BE2C (cell line): Measurements from ENCODE around the gene ATP7B.

ENCODE experiments used
- DNase-seq: peaks from one replicate; pipeline ENCODE4 v3.0.0-alpha.2; 2020
- H3K27me3 ChIP-seq: fragments of 250-450 bp; sonication (Bioruptor Pico); 2 replicates; pipeline ENCODE4 v1.5.1; 2020; ENCODE audit warnings: mild to moderate bottlenecking
- H3K36me3 ChIP-seq: fragments of 250-450 bp; sonication (Bioruptor Pico); 2 replicates; pipeline ENCODE4 v1.5.1; 2020; ENCODE audit warnings: mild to moderate bottlenecking
- H3K4me1 ChIP-seq: fragments of 250-450 bp; sonication (Bioruptor Pico); 2 replicates; pipeline ENCODE4 v1.5.1; 2020
- H3K4me3 ChIP-seq: 2 replicates; pipeline ENCODE4 v1.5.1; 2011; ENCODE audit warnings: low read depth, low read length
- H3K9me3 ChIP-seq: fragments of 250-450 bp; sonication (Bioruptor Pico); 2 replicates; pipeline ENCODE4 v1.5.1; 2020
- TF ChIP-seq, protein P1 (sequence below): IDR thresholded peaks from 2 replicates; pipeline ENCODE4 v1.5.1; 2012; ENCODE audit warnings: mild to moderate bottlenecking, low read depth, low read length

ATP7B gene

GRCh38 chr13:51926528-51926885, 84.7 kb downstream of the ATP7B start:
- no peaks in the 10 kb centered on the region for H3K36me3 ChIP-seq
- TF ChIP-seq, protein P1, sequence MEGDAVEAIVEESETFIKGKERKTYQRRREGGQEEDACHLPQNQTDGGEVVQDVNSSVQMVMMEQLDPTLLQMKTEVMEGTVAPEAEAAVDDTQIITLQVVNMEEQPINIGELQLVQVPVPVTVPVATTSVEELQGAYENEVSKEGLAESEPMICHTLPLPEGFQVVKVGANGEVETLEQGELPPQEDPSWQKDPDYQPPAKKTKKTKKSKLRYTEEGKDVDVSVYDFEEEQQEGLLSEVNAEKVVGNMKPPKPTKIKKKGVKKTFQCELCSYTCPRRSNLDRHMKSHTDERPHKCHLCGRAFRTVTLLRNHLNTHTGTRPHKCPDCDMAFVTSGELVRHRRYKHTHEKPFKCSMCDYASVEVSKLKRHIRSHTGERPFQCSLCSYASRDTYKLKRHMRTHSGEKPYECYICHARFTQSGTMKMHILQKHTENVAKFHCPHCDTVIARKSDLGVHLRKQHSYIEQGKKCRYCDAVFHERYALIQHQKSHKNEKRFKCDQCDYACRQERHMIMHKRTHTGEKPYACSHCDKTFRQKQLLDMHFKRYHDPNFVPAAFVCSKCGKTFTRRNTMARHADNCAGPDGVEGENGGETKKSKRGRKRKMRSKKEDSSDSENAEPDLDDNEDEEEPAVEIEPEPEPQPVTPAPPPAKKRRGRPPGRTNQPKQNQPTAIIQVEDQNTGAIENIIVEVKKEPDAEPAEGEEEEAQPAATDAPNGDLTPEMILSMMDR, result no peak
- no peak overlapping the region for H3K4me3 ChIP-seq
- H3K9me3 ChIP-seq, result no peaks in the 10 kb centered on the region
- no peak for DNase-seq
- no peaks in the 10 kb centered on the region; the same call in 1 of the 2 replicates for H3K4me1 ChIP-seq
- no peaks in the 10 kb centered on the region for H3K27me3 ChIP-seq

GRCh38 chr13:51925865-51926527, 85.3 kb downstream of the ATP7B start:
- no peaks in the 10 kb centered on the region; the same call in 1 of the 2 replicates for H3K4me1 ChIP-seq
- H3K9me3 ChIP-seq, result no peaks in the 10 kb centered on the region
- no peaks in the 10 kb centered on the region for H3K36me3 ChIP-seq
- H3K4me3 ChIP-seq, result no peak overlapping the region
- TF ChIP-seq, protein P1, result no peak
- no peak for DNase-seq
- no peaks in the 10 kb centered on the region for H3K27me3 ChIP-seq

GRCh38 chr13:51924756-51925544, 86.3 kb downstream of the ATP7B start:
- H3K4me1 ChIP-seq, result no peaks in the 10 kb centered on the region; the same call in 1 of the 2 replicates
- no peak for DNase-seq
- TF ChIP-seq, protein P1, result no peak

GRCh38 chr13:51923983-51924539, 87.2 kb downstream of the ATP7B start:
- Histone ChIP-seq H3K27me3 (no peaks in the 10 kb centered on the region), H3K36me3 (no peaks in the 10 kb centered on the region), H3K4me3 (no peak overlapping the region), H3K4me1 (no peaks in the 10 kb centered on the region; the same call in 1 of the 2 replicates), H3K9me3 (no peaks in the 10 kb centered on the region)
- no peak for DNase-seq
- TF ChIP-seq, protein P1, result peak; percentile 29; the same call in 1 of the 2 replicates

More at GRCh38 chr13:51924756-51925544, 86.3 kb downstream of the ATP7B start:
- Histone ChIP-seq H3K9me3 (no peaks in the 10 kb centered on the region), H3K27me3 (no peaks in the 10 kb centered on the region), H3K4me3 (no peak overlapping the region), H3K36me3 (no peaks in the 10 kb centered on the region)

DNA sequence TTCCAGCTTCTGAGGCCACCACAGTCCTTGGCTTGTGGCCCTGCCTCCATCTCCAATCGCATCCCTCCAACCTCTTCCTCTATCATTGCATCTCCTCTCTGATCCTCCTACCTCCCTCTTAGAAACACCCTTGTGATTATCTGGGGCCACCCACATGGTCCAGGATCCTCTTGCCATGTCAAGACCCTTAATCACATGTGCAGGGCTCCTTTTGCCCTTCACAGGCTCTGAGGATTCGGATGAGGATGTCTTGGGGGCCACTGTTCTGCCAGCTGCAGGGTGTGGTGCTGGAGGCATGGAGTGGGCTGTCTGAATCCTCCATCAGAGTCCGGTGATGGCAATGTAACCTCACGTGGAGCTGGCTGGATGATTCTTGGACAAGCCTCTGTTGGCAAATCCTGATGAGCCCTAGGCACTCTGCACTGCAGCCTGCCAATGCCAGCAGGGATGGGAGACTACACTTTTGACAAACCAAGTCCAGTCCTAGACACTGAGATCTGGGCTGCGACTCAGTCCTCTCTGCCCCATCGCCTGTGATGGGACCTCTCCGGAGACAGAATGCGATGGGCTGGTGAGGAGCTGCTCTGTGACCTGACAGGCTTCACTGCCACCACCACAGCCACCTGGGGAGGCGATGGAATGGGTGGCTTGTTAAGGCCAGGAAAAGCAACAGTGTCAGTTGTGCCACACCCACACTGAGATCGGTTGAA, 88.3 kb downstream of the ATP7B start:
- Histone ChIP-seq H3K36me3 (no peaks in the 10 kb centered on the region), H3K4me1 (no peaks in the 10 kb centered on the region; the same call in 1 of the 2 replicates), H3K27me3 (no peaks in the 10 kb centered on the region), H3K4me3 (no peak overlapping the region), H3K9me3 (no peaks in the 10 kb centered on the region)
- no peak for DNase-seq
- TF ChIP-seq, protein P1, result no peak
